Chondrocyte (in vitro differentiated cells): ENCODE measurements around the gene AUTS2. TPM values are rescaled to one million over a fixed set of nuclear protein-coding genes. Genes with fewer than 3 reads are reported as not detected.

Source experiments
- DNase-seq: peaks from one replicate; pipeline ENCODE4 v3.0.0; 2021; ENCODE audit warnings: mixed read lengths, low spot score
- H3K27ac Mint-ChIP-seq: one replicate; pipeline ENCODE4 v1.8.0; 2021; ENCODE audit warnings: mild to moderate bottlenecking, moderate library complexity, mixed read lengths; ENCODE audit not compliant: unreplicated experiment
- H3K27me3 Mint-ChIP-seq: 2 replicates; pipeline ENCODE4 v1.8.0; 2021; ENCODE audit warnings: low read depth, mixed read lengths
- H3K36me3 Mint-ChIP-seq: 2 replicates; pipeline ENCODE4 v1.8.0; 2021; ENCODE audit warnings: low read depth, mixed read lengths
- H3K4me1 Mint-ChIP-seq: 2 replicates; pipeline ENCODE4 v1.8.0; 2021; ENCODE audit warnings: low read depth, mild to moderate bottlenecking, mixed read lengths
- H3K4me3 Mint-ChIP-seq: one replicate; pipeline ENCODE4 v1.8.0; 2021; ENCODE audit warnings: mild to moderate bottlenecking, moderate library complexity, mixed read lengths; ENCODE audit not compliant: unreplicated experiment
- H3K9me3 Mint-ChIP-seq: 2 replicates; pipeline ENCODE4 v1.8.0; 2021; ENCODE audit warnings: low read depth, mixed read lengths
- CTCF ChIP-seq: fragments of 200-600 bp; sonication (generic); IDR thresholded peaks from 2 replicates; pipeline ENCODE4 v1.5.0; 2021; ENCODE audit warnings: antibody characterized with exemption, mild to moderate bottlenecking, moderate library complexity
- total RNA-seq: library from RNA; stranded (reverse); gene quantifications from 3 replicates; pipeline ENCODE4 v1.2.1, GENCODE V29; 2021

The AUTS2 gene
- total RNA-seq, 1 donor from 2014 or later: 31.5 TPM

GRCh38 chr7:69898189-69898588, 299.9 kb downstream of the AUTS2 start:
- Mint-ChIP-seq H3K36me3 (no peaks in the 10 kb centered on the region), H3K27me3 (no peaks in the 10 kb centered on the region), H3K9me3 (no peaks in the 10 kb centered on the region), H3K4me1 (peaks cover 14% of the 10 kb centered on the region), H3K27ac (no peak overlapping the region), H3K4me3 (no peak overlapping the region)
- no peak for TF ChIP-seq CTCF
- no peak for DNase-seq

GRCh38 chr7:69903410-69903809, 305.1 kb downstream of the AUTS2 start:
- H3K9me3 Mint-ChIP-seq: no peaks in the 10 kb centered on the region
- no peaks in the 10 kb centered on the region for H3K27me3 Mint-ChIP-seq
- DNase-seq: no peak

GRCh38 chr7:69906283-69906995, 308.2 kb downstream of the AUTS2 start:
- no peak overlapping the region for H3K4me3 Mint-ChIP-seq
- peak overlapping the region; percentile 8 for H3K27ac Mint-ChIP-seq
- H3K4me1 Mint-ChIP-seq: peaks cover 23% of the 10 kb centered on the region
- DNase-seq: no peak
- no peaks in the 10 kb centered on the region for H3K9me3 Mint-ChIP-seq
- no peaks in the 10 kb centered on the region for H3K36me3 Mint-ChIP-seq
- H3K27me3 Mint-ChIP-seq: no peaks in the 10 kb centered on the region
- TF ChIP-seq CTCF: no peak

More at GRCh38 chr7:69903410-69903809, 305.1 kb downstream of the AUTS2 start:
- peaks cover 23% of the 10 kb centered on the region for H3K4me1 Mint-ChIP-seq
- H3K36me3 Mint-ChIP-seq: no peaks in the 10 kb centered on the region
- no peak for TF ChIP-seq CTCF
- H3K27ac Mint-ChIP-seq: no peak overlapping the region
- H3K4me3 Mint-ChIP-seq: no peak overlapping the region

GRCh38 chr7:69907720-69908119, 309.4 kb downstream of the AUTS2 start:
- no peaks in the 10 kb centered on the region for H3K36me3 Mint-ChIP-seq
- no peak overlapping the region for H3K27ac Mint-ChIP-seq
- no peak overlapping the region for H3K4me3 Mint-ChIP-seq
- peaks cover 28% of the 10 kb centered on the region for H3K4me1 Mint-ChIP-seq
- H3K9me3 Mint-ChIP-seq: no peaks in the 10 kb centered on the region
- TF ChIP-seq CTCF: no peak
- DNase-seq: no peak
- no peaks in the 10 kb centered on the region for H3K27me3 Mint-ChIP-seq

GRCh38 chr7:69908454-69908853, 310.2 kb downstream of the AUTS2 start:
- no peaks in the 10 kb centered on the region for H3K36me3 Mint-ChIP-seq
- no peak for DNase-seq
- H3K27ac Mint-ChIP-seq: no peak overlapping the region
- H3K27me3 Mint-ChIP-seq: no peaks in the 10 kb centered on the region
- H3K4me3 Mint-ChIP-seq: no peak overlapping the region
- TF ChIP-seq CTCF: no peak
- H3K4me1 Mint-ChIP-seq: peaks cover 31% of the 10 kb centered on the region
- no peaks in the 10 kb centered on the region for H3K9me3 Mint-ChIP-seq
